HUES48 (cell line): ENCODE results near the gene VSIG2.

Experiments used
- H3K27ac ChIP-seq: one replicate; pipeline ENCODE4 v1.7.0; 2013; ENCODE audit warnings: low read depth, low read length, inconsistent platforms
- H3K27me3 ChIP-seq: 2 replicates; pipeline ENCODE4 v1.6.1; 2013; ENCODE audit warnings: mild to moderate bottlenecking, low read length; ENCODE audit not compliant: control insufficient read depth, insufficient read depth
- H3K36me3 ChIP-seq: 2 replicates; pipeline ENCODE4 v1.6.1; 2013; ENCODE audit warnings: low read length; ENCODE audit not compliant: control insufficient read depth, insufficient read depth
- H3K4me1 ChIP-seq: 2 replicates; pipeline ENCODE4 v1.6.1; 2013; ENCODE audit warnings: mild to moderate bottlenecking, low read length; ENCODE audit not compliant: control insufficient read depth, insufficient read depth
- H3K4me3 ChIP-seq: 2 replicates; pipeline ENCODE4 v1.5.1; 2013; ENCODE audit warnings: mild to moderate bottlenecking, low read depth, low read length
- H3K9ac ChIP-seq: 2 replicates; pipeline ENCODE4 v1.6.1; 2013; ENCODE audit warnings: mild to moderate bottlenecking, low read depth, low read length, moderate library complexity
- H3K9me3 ChIP-seq: 2 replicates; pipeline ENCODE4 v1.6.1; 2013; ENCODE audit warnings: low read length; ENCODE audit not compliant: control insufficient read depth, insufficient read depth

Gene VSIG2

GRCh38 chr11:124737638-124738305 lies 14.3 kb downstream of the VSIG2 start:
- Histone ChIP-seq H3K36me3 (no peaks in the 10 kb centered on the region), H3K4me1 (no peaks in the 10 kb centered on the region), H3K9me3 (no peaks in the 10 kb centered on the region), H3K27me3 (peaks cover 83% of the 10 kb centered on the region), H3K27ac (no peak overlapping the region), H3K4me3 (no peak overlapping the region), H3K9ac (no peak overlapping the region)

GRCh38 chr11:124736736-124737135 lies 15.3 kb downstream of the VSIG2 start:
- Histone ChIP-seq H3K36me3 (no peaks in the 10 kb centered on the region), H3K4me1 (no peaks in the 10 kb centered on the region), H3K9ac (no peak overlapping the region), H3K9me3 (no peaks in the 10 kb centered on the region), H3K27ac (no peak overlapping the region), H3K4me3 (no peak overlapping the region), H3K27me3 (peaks cover 79% of the 10 kb centered on the region)

DNA sequence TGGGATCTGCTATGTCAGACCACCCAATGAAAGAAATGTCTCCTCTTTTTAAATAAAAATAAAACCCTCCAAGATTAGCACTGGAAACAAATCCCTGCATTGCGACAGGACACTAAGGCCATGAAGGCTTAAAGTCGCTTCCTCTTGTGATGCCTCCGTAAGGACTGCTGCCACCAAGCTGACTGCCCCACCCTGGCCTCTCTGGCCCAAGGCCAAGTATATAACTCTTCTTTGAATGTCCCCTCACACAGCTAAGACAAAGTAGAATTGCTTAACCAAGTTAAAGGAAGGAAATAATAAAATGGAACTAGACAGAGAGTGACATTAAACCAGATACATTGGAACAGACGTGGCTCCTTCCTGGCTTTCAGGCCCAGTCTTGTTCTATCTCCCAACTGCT lies 19.8 kb downstream of the VSIG2 start:
- Histone ChIP-seq H3K4me3 (no peak overlapping the region), H3K9ac (no peak overlapping the region), H3K4me1 (no peaks in the 10 kb centered on the region), H3K27ac (no peak overlapping the region), H3K36me3 (no peaks in the 10 kb centered on the region), H3K27me3 (peaks cover 51% of the 10 kb centered on the region), H3K9me3 (no peaks in the 10 kb centered on the region)

DNA sequence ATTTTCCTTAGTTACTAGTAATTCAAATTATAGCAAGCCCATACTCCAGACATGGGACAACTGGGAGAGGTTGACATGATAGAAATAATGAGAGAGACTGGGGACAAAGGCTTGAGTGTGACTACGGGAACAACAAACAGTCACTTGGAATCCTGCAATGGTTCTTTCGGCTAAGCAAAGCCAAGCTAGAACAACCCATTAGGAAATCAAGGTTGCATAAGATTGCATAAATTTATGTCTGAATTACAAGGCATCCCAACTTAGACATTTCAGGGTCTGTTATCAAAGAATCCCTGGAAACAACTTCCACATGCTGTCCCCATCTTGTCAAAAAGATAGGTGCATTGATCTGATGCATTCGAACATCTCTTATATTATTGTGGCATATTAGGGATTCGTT lies 22.5 kb downstream of the VSIG2 start:
- Histone ChIP-seq H3K9ac (no peak overlapping the region), H3K9me3 (no peaks in the 10 kb centered on the region), H3K4me1 (peaks cover 16% of the 10 kb centered on the region), H3K27me3 (peaks cover 47% of the 10 kb centered on the region), H3K4me3 (no peak overlapping the region), H3K27ac (no peak overlapping the region), H3K36me3 (no peaks in the 10 kb centered on the region)

- H3K27me3 ChIP-seq: peaks cover 57% of the 10 kb centered on the region
- peaks cover 18% of the 10 kb centered on the region for H3K4me1 ChIP-seq
- H3K4me3 ChIP-seq: no peak overlapping the region
- H3K36me3 ChIP-seq: no peaks in the 10 kb centered on the region
- no peak overlapping the region for H3K27ac ChIP-seq
- no peak overlapping the region for H3K9ac ChIP-seq
- H3K9me3 ChIP-seq: no peaks in the 10 kb centered on the region
Measured at GRCh38 chr11:124728134-124728533, 23.9 kb downstream of the VSIG2 start.

DNA sequence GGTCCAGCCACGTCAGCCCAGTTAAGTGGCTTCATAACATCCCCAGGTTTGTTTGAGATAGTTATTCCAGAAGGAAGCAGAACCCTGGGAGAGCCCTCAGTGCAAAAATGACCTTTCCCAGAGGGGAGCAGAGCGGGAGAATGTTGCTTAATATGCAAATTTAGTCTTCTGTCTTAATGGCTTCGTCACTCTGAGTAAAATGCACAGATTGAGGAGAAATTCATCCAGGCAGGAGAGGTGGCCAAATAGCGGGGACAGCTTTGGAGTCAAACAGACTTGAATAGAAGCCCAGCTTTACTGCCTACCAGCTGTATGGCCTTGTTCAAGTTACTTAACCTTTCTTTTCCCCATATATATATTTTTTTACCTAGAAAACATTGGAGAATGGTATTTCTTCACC lies 24.6 kb downstream of the VSIG2 start:
- Histone ChIP-seq H3K27ac (no peak overlapping the region), H3K9ac (no peak overlapping the region), H3K9me3 (no peaks in the 10 kb centered on the region), H3K27me3 (peaks cover 64% of the 10 kb centered on the region), H3K4me1 (peaks cover 18% of the 10 kb centered on the region), H3K4me3 (no peak overlapping the region), H3K36me3 (no peaks in the 10 kb centered on the region)

GRCh38 chr11:124725719-124726105 lies 26.3 kb downstream of the VSIG2 start:
- Histone ChIP-seq H3K9me3 (no peaks in the 10 kb centered on the region), H3K27ac (no peak overlapping the region), H3K9ac (no peak overlapping the region), H3K4me1 (peaks cover 18% of the 10 kb centered on the region), H3K36me3 (no peaks in the 10 kb centered on the region), H3K4me3 (no peak overlapping the region), H3K27me3 (peaks cover 67% of the 10 kb centered on the region)

- Histone ChIP-seq H3K4me1 (peaks cover 18% of the 10 kb centered on the region), H3K9me3 (no peaks in the 10 kb centered on the region), H3K36me3 (no peaks in the 10 kb centered on the region), H3K4me3 (no peak overlapping the region), H3K27me3 (peaks cover 71% of the 10 kb centered on the region), H3K27ac (no peak overlapping the region), H3K9ac (no peak overlapping the region)
Measured at GRCh38 chr11:124724979-124725718, 26.9 kb downstream of the VSIG2 start.

DNA sequence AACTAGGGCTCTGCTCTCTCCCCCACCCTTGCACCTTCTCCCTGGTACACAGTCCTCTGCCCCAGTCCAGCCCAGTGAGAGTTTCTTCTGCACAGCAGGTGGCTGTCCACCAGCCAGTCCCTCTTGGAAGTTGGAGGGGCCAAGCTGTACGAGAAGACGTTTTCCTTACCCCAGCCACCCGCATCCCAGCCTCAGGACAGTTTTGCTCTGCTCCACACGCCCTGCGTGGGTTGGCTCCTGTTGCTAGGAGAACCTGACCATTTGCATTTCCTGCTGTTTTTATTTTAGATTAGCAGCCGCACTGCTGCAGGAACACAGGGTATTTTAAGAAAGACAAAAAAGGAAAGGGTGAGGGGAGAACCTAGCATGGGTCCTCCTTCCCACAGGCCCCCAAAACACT lies 29.9 kb downstream of the VSIG2 start:
- no peak overlapping the region for H3K9ac ChIP-seq
- no peak overlapping the region for H3K27ac ChIP-seq
- no peaks in the 10 kb centered on the region for H3K9me3 ChIP-seq
- no peaks in the 10 kb centered on the region for H3K36me3 ChIP-seq
- H3K4me3 ChIP-seq: no peak overlapping the region
- peaks cover 26% of the 10 kb centered on the region for H3K4me1 ChIP-seq
- peaks cover 97% of the 10 kb centered on the region for H3K27me3 ChIP-seq

DNA sequence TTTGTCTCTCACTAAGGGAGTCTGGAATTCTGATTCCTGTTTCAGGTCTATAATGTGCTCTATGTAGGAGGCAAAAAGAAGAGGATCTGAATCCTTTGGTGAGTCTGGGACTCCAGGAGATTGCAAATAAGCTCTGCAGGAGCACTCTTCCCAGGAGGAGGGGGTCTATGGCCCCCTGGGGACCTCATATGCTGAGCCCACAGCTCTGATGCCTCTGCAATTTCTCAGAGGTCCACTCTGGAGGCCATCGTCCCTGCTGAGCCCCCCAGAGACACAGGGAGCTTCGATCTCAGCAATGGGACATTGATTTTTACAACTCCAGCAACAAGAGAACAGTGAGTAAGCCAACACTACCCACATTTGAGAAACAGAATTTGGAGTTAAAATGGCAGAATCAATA lies 32.5 kb downstream of the VSIG2 start:
- Histone ChIP-seq H3K9ac (no peak overlapping the region), H3K27me3 (peaks cover 100% of the 10 kb centered on the region), H3K9me3 (no peaks in the 10 kb centered on the region), H3K4me1 (peaks cover 10% of the 10 kb centered on the region; the same call in 1 of the 2 replicates), H3K4me3 (no peak overlapping the region), H3K27ac (no peak overlapping the region), H3K36me3 (no peaks in the 10 kb centered on the region)

GRCh38 chr11:124718801-124719200 lies 33.3 kb downstream of the VSIG2 start:
- Histone ChIP-seq H3K9ac (no peak overlapping the region), H3K27ac (no peak overlapping the region), H3K4me3 (peak overlapping the region; percentile 59)

More at GRCh38 chr11:124718801-124719200, 33.3 kb downstream of the VSIG2 start:
- no peaks in the 10 kb centered on the region for H3K36me3 ChIP-seq
- peaks cover 8% of the 10 kb centered on the region; the same call in 1 of the 2 replicates for H3K4me1 ChIP-seq
- H3K9me3 ChIP-seq: no peaks in the 10 kb centered on the region
- H3K27me3 ChIP-seq: peaks cover 100% of the 10 kb centered on the region
